Embryonic facial prominence (tissue), 1 donor: ENCODE measurements around the gene TMEM208.

ENCODE experiments used
- DNase-seq: peaks from one replicate; pipeline ENCODE4 v3.0.0-alpha.2; 2016; ENCODE audit errors: extremely low spot score

TMEM208 gene

DNA sequence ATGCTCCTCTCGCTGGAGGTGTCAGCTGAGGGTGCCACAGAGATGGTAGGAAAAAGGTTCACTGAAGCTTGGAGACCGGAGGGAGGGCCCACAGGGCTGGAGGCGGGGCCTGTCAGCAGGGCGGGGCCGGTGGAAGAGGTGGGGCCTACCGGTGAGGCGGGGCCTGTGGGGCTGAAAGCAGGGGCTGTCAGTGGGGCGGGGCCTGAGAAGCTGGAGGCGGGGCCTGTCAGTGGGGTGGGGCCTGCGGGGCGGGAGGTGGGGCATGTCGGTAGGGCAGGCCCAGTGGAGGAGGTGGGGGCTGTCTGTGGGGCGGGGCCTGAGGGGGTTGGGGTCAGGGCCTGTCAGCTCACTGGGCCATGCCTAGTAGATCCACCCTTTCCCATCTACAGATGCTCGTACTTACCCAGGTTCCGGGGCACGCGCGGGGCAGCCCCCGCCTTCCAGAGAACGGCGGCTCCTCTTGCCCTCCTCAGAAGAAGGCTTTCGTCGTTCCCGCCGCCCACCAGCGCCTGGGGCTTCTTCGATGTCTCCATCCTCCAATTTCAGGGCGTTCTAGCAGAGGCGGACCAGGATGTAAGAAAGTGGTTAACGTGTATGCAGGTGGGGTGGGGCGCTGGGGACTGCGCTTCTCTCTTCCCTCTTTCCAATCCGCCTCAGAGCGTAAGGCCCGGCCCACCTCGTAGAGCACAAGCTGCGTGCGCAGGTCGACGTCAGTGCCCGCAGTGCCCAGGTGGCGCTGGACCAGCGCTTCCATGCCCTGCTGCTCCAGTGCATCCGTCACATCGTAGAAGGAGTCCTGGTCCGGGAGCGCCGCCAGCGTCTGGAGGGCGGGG is 9.8 kb downstream of the TMEM208 start:
- DNase-seq: no peak

DNA sequence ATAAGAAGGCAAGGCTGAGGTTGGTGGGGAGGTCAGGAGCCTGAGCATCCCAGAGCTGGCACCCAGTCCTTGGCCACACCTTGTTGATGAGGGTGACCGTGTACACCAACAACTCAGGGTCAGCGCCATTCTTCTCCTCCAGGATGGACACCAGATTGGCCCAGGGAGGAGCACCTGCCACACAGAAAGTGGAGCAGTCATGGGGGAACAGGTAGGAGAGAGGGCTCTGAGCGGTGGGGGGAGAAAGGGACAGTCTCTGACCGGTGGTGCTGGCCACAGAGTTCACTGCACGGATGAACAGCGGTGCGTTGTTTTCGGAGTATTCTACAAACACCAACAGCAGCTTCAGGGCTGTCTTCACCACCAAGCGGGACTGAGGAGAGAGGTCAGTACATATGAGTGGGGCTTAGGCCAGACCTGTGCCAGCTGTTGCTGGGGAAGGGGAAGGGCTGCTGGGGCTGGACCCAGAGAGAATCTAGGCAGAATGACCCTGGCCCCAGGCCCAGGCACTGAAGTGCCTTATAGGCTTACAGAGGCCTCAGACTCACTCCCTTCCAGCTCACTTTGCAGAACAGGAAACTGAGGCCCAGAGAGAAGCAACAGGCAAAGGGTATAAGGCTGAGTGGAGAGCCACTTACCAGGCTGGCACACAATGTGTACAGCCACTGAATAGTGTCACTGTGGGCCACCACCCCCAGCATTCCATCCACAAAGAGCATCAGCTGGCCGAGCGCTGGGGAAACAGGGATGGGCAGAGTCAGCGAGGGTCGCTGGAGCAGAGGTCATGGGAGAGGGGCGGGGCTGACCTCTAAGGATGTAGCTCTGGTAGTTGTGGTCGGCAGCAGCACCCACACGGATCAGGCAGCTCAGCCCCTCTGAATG is 10.7 kb downstream of the TMEM208 start:
- no peak for DNase-seq

DNA sequence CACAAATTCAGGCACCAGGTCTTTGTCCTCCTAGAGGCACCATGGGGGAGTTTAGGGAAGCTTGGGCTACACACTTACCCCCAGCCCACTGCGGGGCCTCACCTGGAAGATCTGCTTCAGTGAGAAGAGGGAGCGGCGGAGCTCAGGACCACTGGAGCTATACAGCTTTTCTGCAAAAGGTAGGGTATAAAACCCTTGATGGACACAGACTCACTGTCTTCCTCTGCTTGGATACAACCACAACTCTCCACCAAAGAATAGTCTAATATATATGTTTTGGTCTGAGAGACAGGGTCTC is 11.3 kb downstream of the TMEM208 start:
- no peak for DNase-seq

DNA sequence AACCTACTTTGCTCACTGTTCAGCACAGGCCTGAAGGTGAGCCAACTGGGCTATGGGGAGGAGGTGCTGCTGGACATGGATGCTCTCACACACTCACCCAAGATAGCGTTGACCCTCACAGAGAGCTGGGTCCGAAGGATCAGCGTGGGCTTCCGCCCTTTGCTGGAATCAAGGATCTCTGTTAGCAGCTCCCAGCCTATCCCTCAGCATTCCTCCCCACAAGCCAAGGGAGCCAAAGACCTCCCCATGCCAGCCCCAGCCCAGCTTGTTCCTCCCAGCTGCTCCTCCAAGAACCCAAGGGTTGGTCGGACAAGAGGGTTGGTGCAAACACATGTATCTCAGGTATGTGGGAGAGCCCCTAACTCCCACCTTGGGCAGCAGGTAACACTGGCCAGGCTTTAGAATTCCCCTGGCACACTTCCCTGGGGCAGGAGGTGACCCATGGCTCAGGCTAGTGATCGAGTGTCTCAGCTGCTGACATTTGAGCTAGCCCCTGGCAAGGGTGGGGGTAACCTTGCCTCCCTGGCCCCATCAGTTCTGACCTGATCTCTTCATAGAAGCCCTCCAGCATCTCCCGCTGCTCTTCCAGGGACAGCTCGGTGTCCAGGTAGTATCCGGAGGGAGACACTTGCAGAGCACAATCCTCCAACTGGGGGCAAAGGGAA is 12.0 kb downstream of the TMEM208 start:
- DNase-seq: no peak

DNA sequence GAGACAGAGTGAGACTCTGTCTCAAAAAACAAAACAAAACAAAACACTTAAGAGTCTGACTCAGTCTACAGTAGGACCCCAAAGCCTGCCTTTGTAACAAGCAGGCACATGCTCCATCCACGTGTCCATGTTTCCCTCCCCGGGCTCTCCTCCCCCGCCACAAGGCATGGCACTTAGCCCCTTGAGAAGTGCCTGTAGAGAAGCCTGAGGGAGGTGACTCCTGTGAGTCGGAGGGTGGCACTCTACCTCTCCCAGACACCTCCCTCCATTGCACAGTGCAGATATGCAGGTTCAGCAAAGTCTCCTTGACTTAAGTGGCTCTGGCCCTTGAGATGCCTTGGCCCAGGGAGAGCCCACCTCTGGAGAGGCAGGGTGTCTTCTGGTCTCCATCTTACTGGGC is 13.6 kb downstream of the TMEM208 start:
- no peak for DNase-seq

DNA sequence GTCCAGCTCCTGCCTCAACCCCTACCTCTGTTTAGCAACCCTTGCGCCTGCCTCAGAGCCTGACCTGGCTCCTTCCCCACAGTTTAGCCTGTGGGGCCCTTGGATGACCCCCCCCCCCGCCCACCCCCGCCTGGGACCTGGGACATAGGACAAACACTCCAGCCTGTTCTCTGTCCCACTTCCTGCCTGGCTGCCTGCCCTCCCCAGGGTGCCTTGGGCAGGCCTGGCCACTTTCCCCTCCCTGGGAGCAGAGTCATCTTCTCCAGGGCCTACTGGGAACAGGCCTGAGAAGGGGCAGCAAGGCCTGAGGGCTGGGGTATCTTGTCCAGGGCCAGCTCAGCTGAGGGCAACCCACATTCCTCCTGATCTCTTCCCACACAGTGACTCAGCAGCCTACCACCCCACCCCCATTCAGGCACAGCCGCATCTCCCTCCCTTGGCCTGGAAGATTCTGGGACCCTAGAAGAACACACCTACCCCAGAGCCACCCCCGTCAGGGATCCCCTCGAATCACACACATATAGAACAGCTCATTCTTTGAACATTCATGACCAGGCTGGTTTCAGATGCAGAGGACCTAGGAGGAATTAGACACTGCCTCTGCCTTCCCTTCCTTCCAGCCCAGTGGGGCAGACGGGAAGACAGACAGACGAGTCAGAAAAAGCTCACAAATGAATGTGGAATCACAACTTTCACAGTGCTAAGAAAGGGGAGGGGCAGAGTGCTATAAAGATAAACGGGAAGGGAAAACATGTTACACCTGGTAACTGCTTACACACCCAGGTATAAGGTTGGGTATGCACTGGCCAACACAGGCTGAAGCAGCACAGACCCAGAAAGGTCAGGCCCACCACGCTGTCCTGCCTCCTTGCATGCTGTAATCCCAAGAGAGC is 14.3 kb downstream of the TMEM208 start:
- DNase-seq: no peak

DNA sequence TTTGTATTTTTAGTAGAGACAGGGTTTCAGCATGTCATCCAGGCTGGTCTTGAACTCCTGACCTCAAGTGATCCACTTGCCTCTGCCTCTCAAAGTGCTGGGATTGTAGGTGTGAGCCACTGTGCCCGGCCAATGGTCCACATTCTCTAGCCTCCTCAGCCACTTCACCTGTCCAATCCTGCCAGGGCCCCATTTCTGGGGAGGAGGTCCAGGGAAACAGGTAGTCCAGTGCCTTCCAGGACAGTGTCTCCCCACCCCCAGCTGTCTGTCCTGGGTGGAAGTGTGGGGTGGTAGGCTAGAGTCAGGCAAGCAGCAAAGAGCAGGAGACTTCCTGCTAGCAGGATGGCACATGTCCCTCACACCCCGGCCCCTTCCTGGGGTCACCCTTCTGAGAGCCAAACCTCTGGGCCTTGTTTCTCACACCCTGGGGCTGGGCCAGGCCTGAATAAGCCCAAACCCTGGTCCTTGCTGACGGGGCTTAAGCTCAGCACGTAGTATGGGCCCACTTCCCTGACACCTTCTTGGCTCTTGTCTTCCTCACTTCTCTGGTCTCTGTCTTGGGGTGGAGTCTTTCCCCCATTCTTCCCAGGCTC is 15.3 kb downstream of the TMEM208 start:
- no peak for DNase-seq

DNA sequence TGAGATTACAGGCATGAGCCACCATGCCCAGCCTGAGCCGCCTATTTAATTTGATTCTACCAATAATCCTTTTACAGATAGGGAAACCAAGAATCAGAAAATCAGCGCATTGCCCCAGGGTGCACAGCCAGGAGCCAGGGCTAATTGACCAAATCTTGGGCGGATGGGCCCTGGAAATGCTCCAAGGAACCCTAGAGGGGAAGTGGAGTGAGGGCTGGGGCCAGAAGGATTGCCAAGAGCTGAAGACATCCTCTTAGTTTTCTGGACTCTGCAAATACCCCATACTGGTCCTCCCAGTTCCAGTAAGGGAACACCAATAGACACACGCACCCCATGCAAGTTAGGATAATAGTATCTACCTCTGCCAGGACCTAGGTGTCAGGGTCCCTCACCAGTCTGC is 16.6 kb downstream of the TMEM208 start:
- no peak for DNase-seq

DNA sequence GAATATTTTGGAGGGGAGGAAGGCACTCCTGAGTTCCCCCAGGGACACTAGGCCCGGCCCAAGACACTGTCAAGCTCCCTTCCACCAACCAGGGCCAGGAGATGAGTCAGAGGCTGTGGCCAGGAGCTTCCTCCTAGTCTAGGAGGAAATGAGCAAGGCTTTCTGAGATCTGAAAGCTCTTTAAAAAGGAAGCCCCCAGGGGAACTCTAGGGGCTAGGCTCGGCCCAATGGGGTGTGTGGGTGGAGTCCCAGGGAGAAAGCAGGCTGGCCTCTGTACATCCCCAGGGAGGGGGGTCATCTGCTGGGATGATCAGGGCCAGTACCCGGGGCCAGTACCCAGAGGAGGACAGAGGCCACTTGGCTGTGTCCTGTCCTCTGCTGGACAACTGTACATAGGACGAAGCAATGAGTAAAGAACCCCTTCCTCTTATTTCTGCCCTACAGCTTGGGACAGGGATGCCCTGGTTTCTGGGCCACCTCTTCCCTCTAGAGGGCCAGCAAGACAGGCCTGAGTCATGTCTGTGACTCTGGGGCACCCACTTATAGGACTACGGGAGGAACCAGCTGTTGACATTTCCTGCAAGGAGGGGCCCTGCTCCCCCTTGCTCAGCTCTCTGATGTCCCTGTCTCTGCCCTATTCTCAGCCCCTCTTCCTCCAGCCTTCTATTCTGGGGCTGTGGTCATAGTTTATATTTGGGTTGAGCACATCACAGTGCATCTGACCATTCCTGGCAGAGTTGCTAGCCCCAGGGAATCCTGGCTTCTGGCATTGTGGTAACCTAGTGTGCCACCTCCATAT is 17.7 kb downstream of the TMEM208 start:
- DNase-seq: no peak

DNA sequence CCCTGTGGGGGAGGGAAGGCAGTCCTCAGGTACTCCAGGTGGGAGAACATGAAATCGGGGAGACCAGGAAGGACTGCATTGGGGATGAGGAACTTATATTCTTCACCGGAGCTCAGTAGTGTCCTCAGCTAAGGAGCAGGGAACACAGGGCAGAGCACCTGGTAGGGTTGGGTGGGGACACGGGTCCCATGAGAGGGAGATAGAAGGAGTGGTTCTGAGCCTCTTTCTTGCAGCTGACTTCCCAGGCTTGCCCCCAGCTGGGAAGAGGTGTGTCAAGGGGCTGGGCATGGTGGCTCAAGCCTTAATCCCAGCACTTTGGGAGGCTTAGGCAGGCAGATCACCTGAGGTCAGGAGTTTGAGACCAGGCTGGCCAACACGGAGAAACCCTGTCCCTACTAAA is 18.3 kb downstream of the TMEM208 start:
- DNase-seq: no peak

DNA sequence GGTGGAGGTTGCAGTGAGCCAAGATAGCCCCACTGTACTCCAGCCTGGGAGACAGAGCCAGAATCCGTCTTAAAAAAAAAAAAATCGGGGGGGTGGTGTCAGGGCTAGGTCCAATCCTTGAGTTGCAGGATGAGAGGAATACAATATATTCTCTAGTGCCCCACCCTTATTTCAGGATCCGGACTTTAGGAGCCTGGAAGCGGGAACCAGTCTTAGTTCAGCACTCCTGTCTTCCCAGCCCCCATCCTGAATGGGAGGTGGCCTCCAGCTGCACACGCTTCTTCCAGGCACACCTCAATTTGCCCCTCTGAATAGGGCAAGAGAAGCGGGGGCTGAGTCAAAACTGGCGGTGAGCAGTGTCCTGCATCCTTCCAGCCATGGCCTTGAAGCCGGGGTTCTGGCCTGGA is 18.7 kb downstream of the TMEM208 start:
- DNase-seq: no peak

DNA sequence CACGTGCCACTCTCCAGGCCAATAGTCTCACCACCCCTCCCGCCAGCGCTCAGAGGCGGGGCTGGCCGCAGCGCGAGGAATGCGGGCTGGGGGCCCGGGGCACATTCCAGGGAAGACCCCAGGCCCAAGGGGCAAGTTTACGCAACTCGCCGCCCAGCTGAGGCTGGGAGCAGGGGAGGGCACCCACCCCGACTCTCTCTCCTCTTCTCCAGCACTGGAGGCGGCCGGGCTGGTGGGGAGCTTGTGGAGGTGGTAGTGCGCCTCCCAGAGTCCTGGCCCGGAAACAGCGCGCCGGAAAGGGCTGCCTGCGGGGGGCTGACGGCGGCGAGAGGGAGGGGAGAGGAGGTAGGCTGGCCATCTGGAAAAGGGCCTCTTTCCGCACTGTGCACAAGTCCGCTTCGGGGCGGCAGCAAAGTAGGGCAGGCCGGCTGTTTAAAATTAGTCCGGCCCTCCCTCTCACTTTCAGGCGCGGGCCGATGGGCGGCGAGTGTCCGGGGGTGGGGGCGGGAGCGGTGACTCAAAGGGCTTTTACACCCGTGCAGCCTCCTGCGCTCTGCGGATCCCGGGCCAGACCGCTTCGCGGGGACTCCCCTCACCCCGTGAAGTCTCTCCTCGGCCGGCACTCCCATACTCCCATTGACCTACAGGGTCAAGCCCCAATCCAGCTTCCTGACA is 19.3 kb downstream of the TMEM208 start:
- peak; percentile 50 for DNase-seq

DNA sequence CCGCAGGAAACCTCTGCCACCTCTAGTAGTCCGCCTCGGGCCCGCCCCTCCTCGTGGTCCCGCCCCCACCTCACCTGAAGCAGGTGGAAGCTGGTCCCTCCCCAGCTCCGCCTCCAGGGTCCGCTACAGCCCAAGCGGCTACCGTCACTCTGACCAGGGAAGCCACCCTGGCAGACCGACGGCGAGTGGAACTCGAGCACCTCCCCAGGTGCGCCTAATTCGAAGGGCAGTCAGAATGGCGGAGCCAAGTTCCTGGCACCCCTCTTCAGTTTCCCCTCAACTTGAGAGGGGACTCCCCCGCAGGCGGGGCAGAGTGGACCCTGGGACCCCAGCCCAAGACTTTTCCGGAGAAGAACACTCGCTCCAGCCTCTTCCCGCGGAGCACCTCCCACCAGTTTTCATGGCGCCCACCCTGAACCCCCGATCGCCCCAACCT is 19.8 kb downstream of the TMEM208 start:
- DNase-seq: no peak

DNA sequence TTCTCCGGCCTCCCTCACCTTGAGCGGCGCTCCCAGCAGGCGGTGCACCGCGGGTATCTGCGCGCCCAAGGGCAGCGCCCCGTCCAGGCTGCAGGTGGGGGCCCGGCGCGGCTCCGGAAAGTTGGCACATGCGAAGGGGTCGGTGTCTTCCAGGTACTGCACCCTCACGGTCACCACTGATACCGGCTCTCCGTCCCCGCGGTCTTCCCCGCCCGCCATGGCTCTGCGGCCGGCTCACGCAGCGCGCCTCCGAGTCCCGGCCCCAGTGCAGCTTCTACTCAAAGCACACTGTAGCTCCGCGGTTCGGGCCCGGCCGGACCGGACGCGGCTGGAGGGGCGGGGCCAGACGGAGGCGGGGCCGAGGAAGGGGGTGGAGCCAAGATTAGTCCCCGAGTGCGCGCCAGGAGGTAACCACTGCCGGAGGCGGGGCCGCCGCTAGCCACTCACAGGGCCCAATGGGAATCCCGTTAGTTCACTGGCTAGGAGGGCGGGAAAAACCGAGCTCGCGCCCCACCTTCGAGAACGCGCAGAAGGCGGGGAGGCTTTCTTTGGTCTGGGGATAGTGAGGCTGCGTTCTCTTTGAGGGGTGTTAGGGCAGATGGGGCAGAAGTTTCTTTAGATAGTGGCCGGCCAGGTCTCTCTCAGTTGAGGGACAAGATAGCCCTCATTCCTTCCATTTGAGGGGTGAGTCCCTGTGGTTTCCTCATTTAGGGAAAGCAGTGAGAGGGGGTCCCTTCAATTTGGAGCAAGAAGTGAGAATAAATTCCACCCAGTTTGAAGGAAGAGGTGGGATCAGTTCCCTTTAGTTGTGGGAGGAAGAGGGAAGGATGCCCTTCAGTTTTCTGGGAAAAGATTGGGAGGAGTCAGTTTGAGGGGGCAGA is 20.5 kb downstream of the TMEM208 start, which contains the start of gene FHOD1:
Gene FHOD1, minus strand, starts transcription at position 290 of the 881 bp plus-strand sequence. Its CDS starts 71 bp downstream, at position 219.
- peak; percentile 88 for DNase-seq

DNA sequence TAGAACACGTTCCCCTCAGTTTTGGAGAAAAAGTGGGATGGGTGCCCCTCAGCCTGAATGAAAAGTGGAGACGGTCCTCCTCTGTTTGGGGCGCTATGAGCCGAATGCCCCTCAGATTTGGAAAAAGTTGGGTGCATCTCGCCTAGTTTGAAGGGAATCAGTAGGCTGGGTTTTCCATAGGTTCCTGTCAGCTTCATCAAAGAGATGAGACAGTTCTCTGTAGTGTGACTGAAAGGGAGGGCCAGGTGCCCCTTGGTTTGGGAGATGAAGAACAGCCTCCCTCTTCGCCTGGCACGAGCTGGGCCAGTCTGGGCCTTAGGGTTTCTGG is 21.1 kb downstream of the TMEM208 start:
- DNase-seq: no peak

DNA sequence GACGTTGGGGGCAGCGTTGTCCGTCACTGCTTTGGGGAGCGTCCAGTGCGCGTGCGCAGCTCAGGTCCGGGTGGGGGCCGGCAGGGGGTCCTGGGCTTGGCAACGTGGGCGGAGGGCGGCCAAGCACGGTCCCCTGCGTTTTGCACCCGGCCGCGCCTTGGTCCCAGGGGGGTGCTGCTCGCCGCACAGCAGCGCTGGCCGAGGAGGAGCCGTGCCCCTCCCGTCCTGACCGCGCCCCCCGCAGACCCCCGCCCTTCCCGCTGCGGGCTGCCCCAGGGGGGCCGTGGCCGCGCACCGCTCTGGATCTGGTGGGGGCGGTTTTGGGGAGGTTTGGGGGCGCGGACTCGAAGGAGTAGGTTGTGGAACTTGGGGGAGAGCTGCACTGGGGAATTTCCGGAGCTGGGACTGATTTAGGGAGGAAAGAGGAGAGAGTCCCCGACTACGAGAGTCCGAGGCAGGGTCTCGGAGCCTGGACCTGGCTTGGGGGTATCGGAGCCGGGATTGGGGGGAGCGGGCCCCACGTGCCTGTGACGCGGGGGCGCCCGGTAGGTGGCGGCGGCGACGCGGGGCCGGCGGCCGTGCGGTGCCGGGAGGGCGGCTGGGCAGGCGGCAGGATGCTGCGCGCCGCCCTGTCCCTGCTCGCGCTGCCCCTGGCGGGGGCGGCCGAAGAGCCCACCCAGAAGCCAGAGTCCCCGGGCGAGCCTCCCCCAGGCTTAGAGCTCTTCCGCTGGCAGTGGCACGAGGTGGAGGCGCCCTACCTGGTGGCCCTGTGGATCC is 21.7 kb downstream of the TMEM208 start, which contains the start of gene SLC9A5:
Gene SLC9A5, plus strand, starts transcription at position 579 of the 777 bp plus-strand sequence. Its CDS starts 36 bp downstream, at position 615.
- no peak for DNase-seq

DNA sequence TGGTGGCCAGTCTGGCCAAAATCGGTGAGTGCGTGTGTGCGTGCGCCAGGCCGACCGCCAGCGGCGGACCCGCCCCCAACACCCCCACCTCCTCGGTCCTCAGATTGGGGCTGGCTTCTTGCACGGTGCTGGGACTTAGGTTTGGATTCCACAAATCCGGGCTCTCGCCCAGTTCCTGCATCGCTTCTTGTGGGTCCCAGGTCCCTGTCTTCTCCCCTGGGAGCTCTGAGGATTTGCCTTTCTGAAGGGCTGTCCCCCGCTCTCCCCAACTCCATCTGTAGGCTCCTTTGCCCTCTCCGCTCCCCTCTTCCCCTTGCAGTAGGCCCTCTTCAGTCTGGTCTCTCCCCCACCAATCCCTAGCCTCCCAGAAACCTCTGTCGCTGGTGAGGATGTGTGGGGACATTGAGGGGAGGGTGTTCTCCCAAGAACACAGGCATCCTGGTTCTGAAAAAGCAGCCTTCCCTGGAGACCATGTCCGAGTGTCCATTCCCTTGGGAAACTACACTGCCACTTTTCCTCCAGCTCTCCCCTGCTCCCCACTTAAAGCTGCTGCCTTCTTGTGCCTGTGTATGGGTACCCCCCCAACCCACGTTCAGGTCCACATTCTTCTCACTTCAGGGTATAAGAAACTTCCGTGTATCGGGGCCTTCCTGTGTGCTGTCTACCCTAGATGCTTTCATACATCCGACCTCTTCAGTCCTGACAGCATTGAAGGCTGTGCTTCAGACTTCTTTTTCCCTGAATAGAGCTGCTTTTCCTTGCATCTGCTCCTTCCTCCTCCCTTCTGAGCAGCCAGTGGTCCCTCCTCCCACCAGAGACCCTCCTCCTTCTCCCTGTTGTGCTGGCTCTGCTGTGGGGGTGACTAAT is 22.5 kb downstream of the TMEM208 start:
- no peak for DNase-seq
